Measurements from ENCODE around the gene STK39.

STK39 gene

GRCh38 chr2:168056242-168056787 is 191.1 kb downstream of the STK39 start:
- Histone ChIP-seq H3K27me3 (ENCODE audit: insufficient read depth, low read length) (no peaks in the 10 kb centered on the region), H2BK12ac (ENCODE audit: low read length) (no peak overlapping the region), H3K4me3 (ENCODE audit: low read depth, low read length) (no peak overlapping the region), H3K79me2 (ENCODE audit: control insufficient read depth, insufficient read depth, low read length, poor library complexity) (no peaks in the 10 kb centered on the region), H4K8ac (ENCODE audit: low read depth, low read length) (no peak overlapping the region), H3K79me1 (ENCODE audit: low read length) (no peaks in the 10 kb centered on the region), H4K91ac (ENCODE audit: low read depth, low read length) (no peak overlapping the region), H3K4me1 (ENCODE audit: control insufficient read depth in 1 of 2, insufficient read depth in 2 of 2, low read length in 2 of 2) (no peaks in the 10 kb centered on the region), H3K14ac (ENCODE audit: low read length) (no peak overlapping the region), H3K9me3 (ENCODE audit: insufficient read depth, low read depth, low read length) (no peaks in the 10 kb centered on the region), H2AFZ (ENCODE audit: insufficient read depth, low read length, poor library complexity) (no peak overlapping the region), H3K4ac (ENCODE audit: low read depth, low read length) (no peak overlapping the region), H2AK5ac (ENCODE audit: low read length) (no peak overlapping the region), H2BK120ac (ENCODE audit: insufficient read depth, low read length, poor library complexity) (no peak overlapping the region), H3K18ac (ENCODE audit: low read length) (no peak overlapping the region), H2BK5ac (ENCODE audit: low read depth, low read length, poor library complexity) (no peak overlapping the region), H3K9ac (ENCODE audit: low read length) (no peak overlapping the region), H3K23ac (ENCODE audit: low read length) (no peak overlapping the region), H4K12ac (ENCODE audit: low read depth, low read length) (no peak overlapping the region), H3K27ac (ENCODE audit: low read depth, low read length) (no peak overlapping the region), H3K36me3 (ENCODE audit: control insufficient read depth in 1 of 2, insufficient read depth in 2 of 2, low read length in 2 of 2) (no peaks in the 10 kb centered on the region), H3K4me2 (ENCODE audit: low read length) (no peak overlapping the region)
- DNase-seq: no peak
- WGBS (ENCODE audit: extremely low coverage, insufficient coverage, insufficient read length): no CpG with 5 or more reads among the region's 9 CpGs

GRCh38 chr2:168054657-168055056 is 192.7 kb downstream of the STK39 start:
- no CpG with 5 or more reads among the region's 5 CpGs for WGBS (ENCODE audit: extremely low coverage, insufficient coverage, insufficient read length)
- H3K27me3 ChIP-seq (ENCODE audit: insufficient read depth, low read length): no peaks in the 10 kb centered on the region
- H3K36me3 ChIP-seq (ENCODE audit: control insufficient read depth in 1 of 2, insufficient read depth in 2 of 2, low read length in 2 of 2): no peaks in the 10 kb centered on the region
- no peak overlapping the region for H2AK5ac ChIP-seq (ENCODE audit: low read length)
- H3K9me3 ChIP-seq (ENCODE audit: insufficient read depth, low read depth, low read length): no peaks in the 10 kb centered on the region
- H3K79me1 ChIP-seq (ENCODE audit: low read length): no peaks in the 10 kb centered on the region
- no peak overlapping the region for H2BK12ac ChIP-seq (ENCODE audit: low read length)
- H3K14ac ChIP-seq (ENCODE audit: low read length): no peak overlapping the region
- H4K91ac ChIP-seq (ENCODE audit: low read depth, low read length): no peak overlapping the region
- no peak overlapping the region for H3K9ac ChIP-seq (ENCODE audit: low read length)
- H4K8ac ChIP-seq (ENCODE audit: low read depth, low read length): no peak overlapping the region
- no peak overlapping the region for H3K23ac ChIP-seq (ENCODE audit: low read length)
- H3K79me2 ChIP-seq (ENCODE audit: control insufficient read depth, insufficient read depth, low read length, poor library complexity): no peaks in the 10 kb centered on the region
- no peak overlapping the region for H3K18ac ChIP-seq (ENCODE audit: low read length)
- DNase-seq: peak in 1 of 2 donors; percentile 11
- no peak overlapping the region for H2BK120ac ChIP-seq (ENCODE audit: insufficient read depth, low read length, poor library complexity)
- no peak overlapping the region for H3K4ac ChIP-seq (ENCODE audit: low read depth, low read length)
- no peak overlapping the region for H3K4me3 ChIP-seq (ENCODE audit: low read depth, low read length)
- no peak overlapping the region for H3K27ac ChIP-seq (ENCODE audit: low read depth, low read length)
- H4K12ac ChIP-seq (ENCODE audit: low read depth, low read length): no peak overlapping the region
- no peaks in the 10 kb centered on the region for H3K4me1 ChIP-seq (ENCODE audit: control insufficient read depth in 1 of 2, insufficient read depth in 2 of 2, low read length in 2 of 2)
- H3K4me2 ChIP-seq (ENCODE audit: low read length): no peak overlapping the region
- no peak overlapping the region for H2BK5ac ChIP-seq (ENCODE audit: low read depth, low read length, poor library complexity)
- no peak overlapping the region for H2AFZ ChIP-seq (ENCODE audit: insufficient read depth, low read length, poor library complexity)

GRCh38 chr2:168053676-168054075 is 193.7 kb downstream of the STK39 start:
- Histone ChIP-seq H3K27ac (ENCODE audit: low read depth, low read length) (no peak overlapping the region), H2BK5ac (ENCODE audit: low read depth, low read length, poor library complexity) (no peak overlapping the region), H2AK5ac (ENCODE audit: low read length) (no peak overlapping the region), H3K79me2 (ENCODE audit: control insufficient read depth, insufficient read depth, low read length, poor library complexity) (no peaks in the 10 kb centered on the region), H3K23ac (ENCODE audit: low read length) (no peak overlapping the region), H2AFZ (ENCODE audit: insufficient read depth, low read length, poor library complexity) (no peak overlapping the region), H3K14ac (ENCODE audit: low read length) (no peak overlapping the region), H2BK12ac (ENCODE audit: low read length) (no peak overlapping the region), H3K4me2 (ENCODE audit: low read length) (no peak overlapping the region), H3K9me3 (ENCODE audit: insufficient read depth, low read depth, low read length) (no peaks in the 10 kb centered on the region), H4K12ac (ENCODE audit: low read depth, low read length) (no peak overlapping the region), H3K79me1 (ENCODE audit: low read length) (no peaks in the 10 kb centered on the region), H3K27me3 (ENCODE audit: insufficient read depth, low read length) (no peaks in the 10 kb centered on the region), H3K4me1 (ENCODE audit: control insufficient read depth in 1 of 2, insufficient read depth in 2 of 2, low read length in 2 of 2) (no peaks in the 10 kb centered on the region), H3K4me3 (ENCODE audit: low read depth, low read length) (no peak overlapping the region), H3K4ac (ENCODE audit: low read depth, low read length) (no peak overlapping the region), H4K8ac (ENCODE audit: low read depth, low read length) (no peak overlapping the region), H4K91ac (ENCODE audit: low read depth, low read length) (no peak overlapping the region), H3K36me3 (ENCODE audit: control insufficient read depth in 1 of 2, insufficient read depth in 2 of 2, low read length in 2 of 2) (no peaks in the 10 kb centered on the region), H2BK120ac (ENCODE audit: insufficient read depth, low read length, poor library complexity) (no peak overlapping the region), H3K9ac (ENCODE audit: low read length) (no peak overlapping the region), H3K18ac (ENCODE audit: low read length) (no peak overlapping the region)
- no peak for DNase-seq
- no CpG with 5 or more reads among the region's 3 CpGs for WGBS (ENCODE audit: extremely low coverage, insufficient coverage, insufficient read length)

GRCh38 chr2:168052773-168053172 is 194.6 kb downstream of the STK39 start:
- Histone ChIP-seq H2BK5ac (ENCODE audit: low read depth, low read length, poor library complexity) (no peak overlapping the region), H2BK12ac (ENCODE audit: low read length) (no peak overlapping the region), H3K4me2 (ENCODE audit: low read length) (no peak overlapping the region), H3K9ac (ENCODE audit: low read length) (no peak overlapping the region), H3K27me3 (ENCODE audit: insufficient read depth, low read length) (no peaks in the 10 kb centered on the region), H3K27ac (ENCODE audit: low read depth, low read length) (no peak overlapping the region), H4K91ac (ENCODE audit: low read depth, low read length) (no peak overlapping the region), H2BK120ac (ENCODE audit: insufficient read depth, low read length, poor library complexity) (no peak overlapping the region), H2AFZ (ENCODE audit: insufficient read depth, low read length, poor library complexity) (no peak overlapping the region), H3K9me3 (ENCODE audit: insufficient read depth, low read depth, low read length) (no peaks in the 10 kb centered on the region), H3K4ac (ENCODE audit: low read depth, low read length) (no peak overlapping the region), H3K4me3 (ENCODE audit: low read depth, low read length) (no peak overlapping the region), H3K23ac (ENCODE audit: low read length) (no peak overlapping the region), H3K36me3 (ENCODE audit: control insufficient read depth in 1 of 2, insufficient read depth in 2 of 2, low read length in 2 of 2) (no peaks in the 10 kb centered on the region), H2AK5ac (ENCODE audit: low read length) (no peak overlapping the region), H4K12ac (ENCODE audit: low read depth, low read length) (no peak overlapping the region), H4K8ac (ENCODE audit: low read depth, low read length) (no peak overlapping the region), H3K79me2 (ENCODE audit: control insufficient read depth, insufficient read depth, low read length, poor library complexity) (no peaks in the 10 kb centered on the region), H3K4me1 (ENCODE audit: control insufficient read depth in 1 of 2, insufficient read depth in 2 of 2, low read length in 2 of 2) (no peaks in the 10 kb centered on the region), H3K18ac (ENCODE audit: low read length) (no peak overlapping the region), H3K14ac (ENCODE audit: low read length) (no peak overlapping the region), H3K79me1 (ENCODE audit: low read length) (no peaks in the 10 kb centered on the region)
- DNase-seq: no peak
- WGBS (ENCODE audit: extremely low coverage, insufficient coverage, insufficient read length): no CpG with 5 or more reads among the region's 4 CpGs

Data from trophoblast cell (in vitro differentiated cells and primary cell).